ENCODE measurements around the gene DOCK10.

DOCK10 gene

GRCh38 chr2:224801360-224801759 lies 240.9 kb downstream of the DOCK10 start:
- POLR2A ChIA-PET: no interaction called here
- H3K4me1 ChIP-seq (ENCODE audit: control insufficient read depth, insufficient read depth, low read length): no peaks in the 10 kb centered on the region
- H3K36me3 ChIP-seq (ENCODE audit: control insufficient read depth in 2 of 2, insufficient read depth in 1 of 2, low read length in 2 of 2): no peaks in the 10 kb centered on the region
- H3K4me3 ChIP-seq (ENCODE audit: low read depth, low read length): no peak overlapping the region
- TF ChIP-seq HOXD13 (CRISPR knock-in tag; IDR thresholded peaks at IDR 0.05; ENCODE audit: borderline replicate concordance) (no peak), ZNF133 (tag by site-specific recombination; IDR thresholded peaks at IDR 0.05) (no peak), ZNF529 (tag by site-specific recombination; IDR thresholded peaks at IDR 0.05; ENCODE audit: insufficient replicate concordance) (no peak), ZBTB7A (tag by site-specific recombination; IDR thresholded peaks at IDR 0.05; ENCODE audit: low read depth) (no peak), TCF7L2 (IDR thresholded peaks at IDR 0.05; ENCODE audit: borderline replicate concordance, low read depth, low read length) (no peak), ZFP37 (tag by site-specific recombination; IDR thresholded peaks at IDR 0.05) (no peak), PRDM4 (tag by site-specific recombination; IDR thresholded peaks at IDR 0.05) (no peak), ZNF555 (tag by site-specific recombination; conservative IDR thresholded peaks at IDR 0.05) (no peak), ZXDB (tag by site-specific recombination; IDR thresholded peaks at IDR 0.05) (no peak), SETDB1 (IDR thresholded peaks at IDR 0.05; ENCODE audit: insufficient read length, low read length) (no peak), ZBTB8A (tag by site-specific recombination; IDR thresholded peaks at IDR 0.05) (no peak), ZNF747 (tag by site-specific recombination; IDR thresholded peaks at IDR 0.05) (no peak), PATZ1 (tag by site-specific recombination; IDR thresholded peaks at IDR 0.05) (no peak), ZNF157 (tag by site-specific recombination; IDR thresholded peaks at IDR 0.05) (no peak), ZNF16 (tag by site-specific recombination; IDR thresholded peaks at IDR 0.05; ENCODE audit: low read depth) (no peak), ZNF354C (tag by site-specific recombination; IDR thresholded peaks at IDR 0.05; ENCODE audit: borderline replicate concordance, low read depth) (no peak)
- H3K27ac ChIP-seq (ENCODE audit: extremely low read depth, low read depth, low read length): no peak overlapping the region
- CTCF ChIA-PET: interaction anchor here (0.6 kb wide), 1 partner anchor 17 kb away, joined by 4 read pairs; no protein-coding TSS in a partner anchor
- no peaks in the 10 kb centered on the region for H3K9me3 ChIP-seq (ENCODE audit: control insufficient read depth, insufficient read depth, low read depth, low read length)

GRCh38 chr2:224799691-224800090 lies 242.6 kb downstream of the DOCK10 start:
- TF ChIP-seq HOXC10 (CRISPR knock-in tag; IDR thresholded peaks at IDR 0.05) (no peak), ZNF366 (tag by site-specific recombination; conservative IDR thresholded peaks at IDR 0.05) (no peak), ZSCAN18 (tag by site-specific recombination; IDR thresholded peaks at IDR 0.05) (no peak), ZXDB (tag by site-specific recombination; IDR thresholded peaks at IDR 0.05) (no peak), ZNF24 (tag by site-specific recombination; IDR thresholded peaks at IDR 0.05) (no peak), TRIM28 (IDR thresholded peaks at IDR 0.05; ENCODE audit: borderline replicate concordance, low read length) (no peak), ZNF791 (tag by site-specific recombination; IDR thresholded peaks at IDR 0.05) (no peak), ZNF114 (tag by site-specific recombination; IDR thresholded peaks at IDR 0.05) (no peak), ZNF677 (tag by site-specific recombination; IDR thresholded peaks at IDR 0.05) (no peak), ZSCAN16 (tag by site-specific recombination; IDR thresholded peaks at IDR 0.05) (no peak), ZNF433 (tag by site-specific recombination; IDR thresholded peaks at IDR 0.05; ENCODE audit: low read depth) (no peak), SP2 (tag by site-specific recombination; IDR thresholded peaks at IDR 0.05) (no peak)
- ChIA-PET POLR2A (no interaction called here), CTCF (no interaction called here)
- Histone ChIP-seq H3K36me3 (ENCODE audit: control insufficient read depth in 2 of 2, insufficient read depth in 1 of 2, low read length in 2 of 2) (no peaks in the 10 kb centered on the region), H3K4me3 (ENCODE audit: low read depth, low read length) (no peak overlapping the region), H3K9me3 (ENCODE audit: control insufficient read depth, insufficient read depth, low read depth, low read length) (no peaks in the 10 kb centered on the region), H3K4me1 (ENCODE audit: control insufficient read depth, insufficient read depth, low read length) (no peaks in the 10 kb centered on the region), H3K27ac (ENCODE audit: extremely low read depth, low read depth, low read length) (no peak overlapping the region)
